Measurements from ENCODE around the gene PPP1R1A.

GRCh38 chr12:54562750-54563356, 25.6 kb downstream of the PPP1R1A start:
- TF ChIP-seq, protein P1, sequence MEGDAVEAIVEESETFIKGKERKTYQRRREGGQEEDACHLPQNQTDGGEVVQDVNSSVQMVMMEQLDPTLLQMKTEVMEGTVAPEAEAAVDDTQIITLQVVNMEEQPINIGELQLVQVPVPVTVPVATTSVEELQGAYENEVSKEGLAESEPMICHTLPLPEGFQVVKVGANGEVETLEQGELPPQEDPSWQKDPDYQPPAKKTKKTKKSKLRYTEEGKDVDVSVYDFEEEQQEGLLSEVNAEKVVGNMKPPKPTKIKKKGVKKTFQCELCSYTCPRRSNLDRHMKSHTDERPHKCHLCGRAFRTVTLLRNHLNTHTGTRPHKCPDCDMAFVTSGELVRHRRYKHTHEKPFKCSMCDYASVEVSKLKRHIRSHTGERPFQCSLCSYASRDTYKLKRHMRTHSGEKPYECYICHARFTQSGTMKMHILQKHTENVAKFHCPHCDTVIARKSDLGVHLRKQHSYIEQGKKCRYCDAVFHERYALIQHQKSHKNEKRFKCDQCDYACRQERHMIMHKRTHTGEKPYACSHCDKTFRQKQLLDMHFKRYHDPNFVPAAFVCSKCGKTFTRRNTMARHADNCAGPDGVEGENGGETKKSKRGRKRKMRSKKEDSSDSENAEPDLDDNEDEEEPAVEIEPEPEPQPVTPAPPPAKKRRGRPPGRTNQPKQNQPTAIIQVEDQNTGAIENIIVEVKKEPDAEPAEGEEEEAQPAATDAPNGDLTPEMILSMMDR (IDR thresholded peaks at IDR 0.05), result no peak
- TF ChIP-seq POLR2A (IDR thresholded peaks at IDR 0.05), result no peak

All from Peyer's patch (tissue), 4 donors.